ENCODE measurements around the gene CFAP161.
"Not testable (repeated sequence)": the region's sequence is repeated elsewhere in the genome, so short reads cannot be mapped to it uniquely, and the experiment has no call there.

CFAP161 gene

DNA sequence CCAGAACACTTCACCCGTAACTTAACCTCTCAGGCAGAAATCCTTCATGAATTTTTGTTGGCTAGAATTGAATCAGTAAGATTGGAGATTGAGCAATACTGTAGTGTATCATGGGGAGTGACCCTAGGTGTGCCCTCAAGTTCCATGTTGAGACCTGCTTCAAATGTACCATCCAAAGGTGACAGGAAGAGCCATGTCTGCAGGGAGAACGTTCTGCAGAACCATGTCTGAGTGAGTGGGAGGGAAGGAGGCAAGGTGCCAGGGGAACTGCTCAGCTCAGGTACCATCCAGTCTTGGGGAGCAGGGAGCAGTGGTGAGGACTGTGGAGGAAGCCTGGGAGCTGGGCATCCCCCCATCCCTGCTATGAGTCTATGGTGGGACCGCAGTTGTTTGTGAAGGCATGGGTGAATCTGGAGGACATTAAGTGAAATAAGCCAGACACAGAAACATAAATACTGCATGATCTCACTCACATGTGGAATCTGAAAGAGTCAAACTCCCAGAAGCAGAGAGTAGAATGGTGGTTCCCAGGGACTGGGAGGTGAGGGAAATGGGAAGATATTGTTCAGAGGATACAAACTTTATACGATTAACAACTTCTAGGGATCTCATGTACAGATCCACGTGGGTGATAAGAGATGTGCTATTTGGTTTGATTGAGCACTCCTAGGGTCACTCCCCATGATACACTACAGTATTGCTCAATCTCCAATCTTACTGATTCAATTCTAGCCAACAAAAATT lies 23.3 kb downstream of the CFAP161 start:
- no peak for DNase-seq (ENCODE audit: low read depth)
- no peak overlapping the region for H3K4me3 ChIP-seq (ENCODE audit: low read length)
- TF ChIP-seq, protein P1, sequence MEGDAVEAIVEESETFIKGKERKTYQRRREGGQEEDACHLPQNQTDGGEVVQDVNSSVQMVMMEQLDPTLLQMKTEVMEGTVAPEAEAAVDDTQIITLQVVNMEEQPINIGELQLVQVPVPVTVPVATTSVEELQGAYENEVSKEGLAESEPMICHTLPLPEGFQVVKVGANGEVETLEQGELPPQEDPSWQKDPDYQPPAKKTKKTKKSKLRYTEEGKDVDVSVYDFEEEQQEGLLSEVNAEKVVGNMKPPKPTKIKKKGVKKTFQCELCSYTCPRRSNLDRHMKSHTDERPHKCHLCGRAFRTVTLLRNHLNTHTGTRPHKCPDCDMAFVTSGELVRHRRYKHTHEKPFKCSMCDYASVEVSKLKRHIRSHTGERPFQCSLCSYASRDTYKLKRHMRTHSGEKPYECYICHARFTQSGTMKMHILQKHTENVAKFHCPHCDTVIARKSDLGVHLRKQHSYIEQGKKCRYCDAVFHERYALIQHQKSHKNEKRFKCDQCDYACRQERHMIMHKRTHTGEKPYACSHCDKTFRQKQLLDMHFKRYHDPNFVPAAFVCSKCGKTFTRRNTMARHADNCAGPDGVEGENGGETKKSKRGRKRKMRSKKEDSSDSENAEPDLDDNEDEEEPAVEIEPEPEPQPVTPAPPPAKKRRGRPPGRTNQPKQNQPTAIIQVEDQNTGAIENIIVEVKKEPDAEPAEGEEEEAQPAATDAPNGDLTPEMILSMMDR (conservative IDR thresholded peaks at IDR 0.05; ENCODE audit: low read depth, low read length): no peak

DNA sequence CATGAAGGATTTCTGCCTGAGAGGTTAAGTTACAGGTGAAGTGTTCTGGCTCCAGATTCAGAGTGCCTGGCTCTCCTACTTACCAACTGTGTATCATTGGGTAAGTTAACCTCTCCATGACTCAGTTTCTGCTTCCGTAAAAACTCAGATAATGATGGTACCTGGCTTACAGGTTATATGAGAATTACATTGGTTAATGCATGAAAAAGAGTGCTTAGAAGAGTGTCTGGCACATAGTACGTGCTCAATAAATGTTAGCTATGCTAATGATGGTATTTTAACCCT lies 23.8 kb downstream of the CFAP161 start:
- no peak overlapping the region for H3K4me3 ChIP-seq (ENCODE audit: low read length)
- TF ChIP-seq, protein P1 (conservative IDR thresholded peaks at IDR 0.05; ENCODE audit: low read depth, low read length): no peak
- DNase-seq (ENCODE audit: low read depth): no peak

DNA sequence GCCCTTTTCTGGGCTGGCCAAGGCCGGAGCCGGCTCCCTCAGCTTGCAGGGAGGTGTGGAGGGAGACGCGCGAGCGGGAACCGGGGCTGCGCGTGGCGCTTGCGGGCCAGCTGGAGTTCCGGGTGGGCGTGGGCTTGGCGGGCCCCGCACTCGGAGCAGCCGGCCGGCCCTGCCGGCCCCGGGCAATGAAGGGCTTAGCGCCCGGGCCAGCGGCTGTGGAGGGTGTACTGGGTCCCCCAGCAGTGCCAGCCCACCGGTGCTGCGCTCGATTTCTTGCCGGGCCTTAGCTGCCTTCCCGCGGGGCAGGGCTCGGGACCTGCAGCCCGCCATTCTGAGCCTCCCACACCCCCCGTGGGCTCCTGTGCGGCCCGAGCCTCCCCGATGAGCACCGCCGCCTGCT lies 24.5 kb downstream of the CFAP161 start:
- DNase-seq (ENCODE audit: low read depth); H3K4me3 ChIP-seq (ENCODE audit: low read length): not testable (repeated sequence)

DNA sequence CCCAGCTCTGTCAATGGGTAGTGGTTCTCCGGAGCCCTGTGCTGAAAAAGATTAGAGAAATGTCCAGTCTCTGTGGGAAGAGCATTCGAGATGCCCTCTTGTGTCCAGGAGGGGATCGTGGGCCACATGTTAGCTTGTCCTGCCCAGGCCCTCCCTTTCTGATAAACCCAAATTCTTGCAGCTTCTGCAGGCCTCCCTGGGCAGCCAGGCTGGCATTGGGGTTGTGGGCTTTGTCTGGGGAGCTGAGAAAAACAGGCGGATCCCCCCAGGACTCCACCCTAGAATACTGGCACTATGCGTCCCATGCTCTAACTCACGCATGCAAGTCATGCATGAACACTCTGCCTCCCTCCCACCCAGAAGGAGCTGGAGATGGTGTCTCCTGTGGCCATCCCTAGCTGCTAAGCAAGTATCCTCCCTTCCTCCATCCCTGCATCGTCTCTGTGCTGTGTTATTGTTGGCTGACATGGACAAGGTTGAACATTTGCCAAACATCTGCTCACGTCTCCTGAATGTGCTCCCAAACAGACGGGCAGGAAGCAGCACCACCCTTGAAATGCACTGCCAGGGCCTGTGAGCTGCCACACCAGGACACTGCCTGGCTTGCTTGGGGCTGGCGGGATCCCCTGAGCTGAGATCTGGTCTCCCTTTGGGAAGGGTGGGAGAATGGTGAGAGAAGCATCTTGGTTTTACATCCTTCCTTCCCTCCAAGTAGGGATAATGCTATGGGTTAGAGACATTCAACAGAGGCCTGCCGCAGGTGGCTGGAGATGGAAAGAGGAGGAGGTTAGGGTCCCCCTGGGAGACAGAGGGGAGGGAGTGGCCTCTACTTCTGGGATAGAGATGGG lies 26.5 kb downstream of the CFAP161 start:
- no peak for DNase-seq (ENCODE audit: low read depth)
- no peak overlapping the region for H3K4me3 ChIP-seq (ENCODE audit: low read length)
- TF ChIP-seq, protein P1 (conservative IDR thresholded peaks at IDR 0.05; ENCODE audit: low read depth, low read length): no peak

DNA sequence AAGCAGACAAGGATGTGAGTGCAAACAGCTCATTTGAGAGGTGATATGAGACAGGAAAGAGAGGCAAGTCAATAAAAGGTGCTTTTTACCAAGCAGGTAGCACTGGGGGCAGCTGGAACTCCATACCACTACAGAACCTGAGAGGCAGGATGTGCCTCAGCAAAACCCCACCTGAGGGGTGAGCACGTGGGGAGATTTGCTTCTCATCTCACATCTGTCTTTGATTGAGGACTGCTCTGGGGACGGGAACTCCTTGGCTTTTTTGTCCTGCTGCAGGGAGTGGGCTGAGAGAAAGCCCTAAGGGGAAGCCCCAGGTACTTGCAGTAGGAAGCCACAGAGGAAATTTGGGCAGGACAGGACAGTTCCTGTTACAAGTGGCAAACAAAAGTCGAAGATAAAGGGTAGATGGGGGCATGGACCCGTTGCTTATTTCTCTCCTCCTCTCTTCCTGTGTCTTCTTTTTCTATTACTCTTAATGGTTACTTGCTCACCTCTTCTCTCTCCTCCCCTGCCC lies 27.1 kb downstream of the CFAP161 start:
- no peak for DNase-seq (ENCODE audit: low read depth)
- H3K4me3 ChIP-seq (ENCODE audit: low read length): no peak overlapping the region
- TF ChIP-seq, protein P1 (conservative IDR thresholded peaks at IDR 0.05; ENCODE audit: low read depth, low read length): no peak

DNA sequence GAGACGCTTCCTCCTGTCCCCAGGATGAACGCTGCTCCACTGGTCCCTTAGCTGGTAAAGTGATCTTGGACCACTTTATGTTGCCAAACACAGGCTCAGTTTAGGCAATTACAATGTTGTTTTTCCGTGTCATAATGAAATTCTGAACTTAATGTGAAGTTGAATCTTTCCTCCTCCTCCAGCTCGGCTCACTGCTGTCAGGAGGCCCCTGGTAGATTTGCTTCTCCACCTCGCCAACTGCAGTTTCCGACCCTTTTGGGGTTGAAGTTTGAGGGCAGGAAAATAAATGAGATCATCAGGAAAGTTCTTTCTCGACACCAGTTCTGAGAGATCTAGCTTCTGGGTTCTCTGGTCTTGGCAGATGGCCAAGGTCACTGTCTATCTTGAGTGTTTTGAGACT lies 27.8 kb downstream of the CFAP161 start:
- TF ChIP-seq, protein P1 (conservative IDR thresholded peaks at IDR 0.05; ENCODE audit: low read depth, low read length): no peak
- H3K4me3 ChIP-seq (ENCODE audit: low read length): no peak overlapping the region
- no peak for DNase-seq (ENCODE audit: low read depth)

DNA sequence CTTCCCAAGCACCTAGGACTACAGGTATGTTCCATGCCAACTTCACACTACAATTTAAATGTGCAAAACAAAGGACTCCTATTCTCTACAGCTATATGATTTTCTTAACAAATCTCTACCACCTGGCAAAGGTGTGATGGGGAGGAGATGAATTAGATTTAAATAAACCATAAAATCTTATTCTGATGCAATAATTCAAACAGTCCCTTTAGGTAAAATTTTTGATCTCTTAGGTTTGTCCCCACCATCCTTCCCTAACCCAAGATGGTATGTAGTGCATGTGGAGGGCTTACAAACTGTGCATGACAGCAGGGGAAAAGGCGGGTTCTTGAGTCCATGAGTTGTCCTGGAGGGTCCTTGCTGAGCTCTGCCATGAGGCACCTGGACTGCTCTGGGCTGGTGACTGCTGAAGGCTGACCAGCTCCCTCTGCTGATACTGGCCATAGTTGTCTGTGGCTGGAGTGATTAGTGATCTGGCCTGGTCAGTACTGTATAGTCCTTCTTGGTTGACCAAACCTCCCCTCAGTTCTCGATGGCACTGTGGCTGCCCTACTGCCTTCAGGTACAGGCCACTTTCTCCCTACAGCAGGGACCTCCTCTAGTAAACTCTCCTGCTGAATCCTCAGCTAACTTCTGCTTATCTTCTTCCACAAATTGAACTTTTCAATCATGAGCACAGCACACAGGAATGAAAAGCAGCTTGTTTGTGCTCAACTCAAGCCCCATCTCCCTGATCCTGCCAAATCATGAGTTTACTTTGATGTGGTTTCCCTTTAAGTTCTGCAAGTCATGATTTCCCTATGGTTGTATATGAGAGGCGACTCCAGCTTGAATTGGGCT lies 30.1 kb downstream of the CFAP161 start:
- no peak for DNase-seq (ENCODE audit: low read depth)
- TF ChIP-seq, protein P1 (conservative IDR thresholded peaks at IDR 0.05; ENCODE audit: low read depth, low read length): peak; percentile 14
- no peak overlapping the region for H3K4me3 ChIP-seq (ENCODE audit: low read length)

All from retinal pigment epithelial cell (primary cell).